Thoracic aorta (tissue), 2 donors: ENCODE data around the gene CNIH2. TPM values are rescaled to one million over a fixed set of nuclear protein-coding genes. Genes with fewer than 3 reads are reported as not detected.
"Not testable (repeated sequence)": the region's sequence is repeated elsewhere in the genome, so short reads cannot be mapped to it uniquely, and the experiment has no call there.

ENCODE experiments used
- ATAC-seq: fragments of 150-250 bp; one replicate; pipeline ENCODE4 v1.8.0; 2017; ENCODE audit warnings: low read depth; ENCODE audit not compliant: insufficient number of reproducible peaks, low FRiP score
- DNase-seq: peaks from one replicate; pipeline ENCODE4 v3.0.0-alpha.2; 2020; ENCODE audit warnings: low spot score
- H3K27ac ChIP-seq, 2 donors: fragments of 200-600 bp; sonication (generic); 1 replicate in 1 of 2; 2 replicates in 1 of 2; pipeline ENCODE4 v1.5.1; 2016; ENCODE audit warnings: mild to moderate bottlenecking in 2 of 2, moderate library complexity in 2 of 2
- H3K27me3 ChIP-seq: fragments of 200-600 bp; sonication (generic); replicated peaks from 2 replicates; pipeline ENCODE4 v1.6.0; 2016; ENCODE audit warnings: mild to moderate bottlenecking; ENCODE audit not compliant: insufficient read depth
- H3K36me3 ChIP-seq: fragments of 200-600 bp; sonication (generic); one replicate; pipeline ENCODE4 v1.5.1; 2016
- H3K4me1 ChIP-seq, 2 donors: fragments of 200-600 bp; sonication (generic); 1 replicate in 1 of 2; 2 replicates in 1 of 2; pipeline versions ENCODE4 v1.5.1 to v1.6.0; 2016; ENCODE audit warnings: low read depth in 2 of 2, mild to moderate bottlenecking in 1 of 2; ENCODE audit not compliant: control insufficient read depth in 1 of 2
- H3K4me3 ChIP-seq: fragments of 200-600 bp; sonication (generic); 2 replicates; pipeline ENCODE4 v1.5.1; 2016; ENCODE audit warnings: mild to moderate bottlenecking
- H3K9me3 ChIP-seq: fragments of 200-600 bp; sonication (generic); 2 replicates; pipeline ENCODE4 v1.5.1; 2016
- total RNA-seq, 2 donors: library from RNA; depleted of rRNA; stranded (reverse); fragments of >200 nt; gene quantifications; one replicate each; pipeline versions ENCODE4 v1.1.0 to v1.2.3, GENCODE V29; 2016
- TF ChIP-seq, protein P1 (sequence below): fragments of 200-600 bp; sonication (generic); IDR thresholded peaks from one replicate; pipeline ENCODE4 v1.5.1; 2019; ENCODE audit warnings: antibody characterized with exemption

The CNIH2 gene
- total RNA-seq, 2 donors from 2014 or later = not detected

GRCh38 chr11:66275984-66276612 lies 1.9 kb upstream of the CNIH2 start:
- no peak overlapping the region for H3K4me3 ChIP-seq
- no peaks in the 10 kb centered on the region for H3K9me3 ChIP-seq
- TF ChIP-seq, protein P1, sequence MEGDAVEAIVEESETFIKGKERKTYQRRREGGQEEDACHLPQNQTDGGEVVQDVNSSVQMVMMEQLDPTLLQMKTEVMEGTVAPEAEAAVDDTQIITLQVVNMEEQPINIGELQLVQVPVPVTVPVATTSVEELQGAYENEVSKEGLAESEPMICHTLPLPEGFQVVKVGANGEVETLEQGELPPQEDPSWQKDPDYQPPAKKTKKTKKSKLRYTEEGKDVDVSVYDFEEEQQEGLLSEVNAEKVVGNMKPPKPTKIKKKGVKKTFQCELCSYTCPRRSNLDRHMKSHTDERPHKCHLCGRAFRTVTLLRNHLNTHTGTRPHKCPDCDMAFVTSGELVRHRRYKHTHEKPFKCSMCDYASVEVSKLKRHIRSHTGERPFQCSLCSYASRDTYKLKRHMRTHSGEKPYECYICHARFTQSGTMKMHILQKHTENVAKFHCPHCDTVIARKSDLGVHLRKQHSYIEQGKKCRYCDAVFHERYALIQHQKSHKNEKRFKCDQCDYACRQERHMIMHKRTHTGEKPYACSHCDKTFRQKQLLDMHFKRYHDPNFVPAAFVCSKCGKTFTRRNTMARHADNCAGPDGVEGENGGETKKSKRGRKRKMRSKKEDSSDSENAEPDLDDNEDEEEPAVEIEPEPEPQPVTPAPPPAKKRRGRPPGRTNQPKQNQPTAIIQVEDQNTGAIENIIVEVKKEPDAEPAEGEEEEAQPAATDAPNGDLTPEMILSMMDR = no peak
- no peak for DNase-seq
- H3K36me3 ChIP-seq = peaks cover 48% of the 10 kb centered on the region
- H3K27ac ChIP-seq = no peak overlapping the region
- peaks cover 3 to 6% of the 10 kb centered on the region in 2 donors for H3K4me1 ChIP-seq
- ATAC-seq = no peak
- no peaks in the 10 kb centered on the region for H3K27me3 ChIP-seq

- H3K27ac ChIP-seq, DNase-seq, H3K4me1 ChIP-seq, H3K4me3 ChIP-seq, H3K27me3 ChIP-seq, H3K9me3 ChIP-seq, ATAC-seq: not testable (repeated sequence)
- H3K36me3 ChIP-seq = peaks cover 46% of the 10 kb centered on the region
Measured at GRCh38 chr11:66276619-66277018, 1.4 kb upstream of the CNIH2 start.

- H3K9me3 ChIP-seq, H3K4me3 ChIP-seq, ATAC-seq, H3K27ac ChIP-seq, H3K4me1 ChIP-seq, DNase-seq, H3K27me3 ChIP-seq: not testable (repeated sequence)
- H3K36me3 ChIP-seq = peaks cover 42% of the 10 kb centered on the region
Measured at GRCh38 chr11:66277064-66277463, 911 bp upstream of the CNIH2 start.

GRCh38 chr11:66278363-66279091 lies 552 bp downstream of the CNIH2 start:
- Histone ChIP-seq H3K4me1 (peaks cover 7 to 17% of the 10 kb centered on the region in 2 donors), H3K4me3 (peak overlapping the region; percentile 11), H3K27ac (no peak overlapping the region), H3K27me3 (no peaks in the 10 kb centered on the region), H3K36me3 (peaks cover 27% of the 10 kb centered on the region), H3K9me3 (no peaks in the 10 kb centered on the region)
- DNase-seq (no peak), ATAC-seq (no peak)
- TF ChIP-seq, protein P1 = no peak

- no peak overlapping the region for H3K4me3 ChIP-seq
- H3K4me1 ChIP-seq = peaks cover 7 to 17% of the 10 kb centered on the region in 2 donors
- ATAC-seq (no peak), DNase-seq (no peak)
- H3K27ac ChIP-seq = no peak overlapping the region
- H3K9me3 ChIP-seq = no peaks in the 10 kb centered on the region
- H3K36me3 ChIP-seq = peaks cover 20% of the 10 kb centered on the region
- H3K27me3 ChIP-seq = no peaks in the 10 kb centered on the region
- TF ChIP-seq, protein P1 = no peak
Measured at GRCh38 chr11:66279092-66279734, 1.2 kb downstream of the CNIH2 start.

- H3K4me3 ChIP-seq = no peak overlapping the region
- H3K9me3 ChIP-seq = no peaks in the 10 kb centered on the region
- peaks cover 12% of the 10 kb centered on the region for H3K36me3 ChIP-seq
- no peaks in the 10 kb centered on the region for H3K27me3 ChIP-seq
- peaks cover 7 to 21% of the 10 kb centered on the region in 2 donors for H3K4me1 ChIP-seq
- DNase-seq = no peak
- ATAC-seq = no peak
- TF ChIP-seq, protein P1 = no peak
- no peak overlapping the region for H3K27ac ChIP-seq
Measured at GRCh38 chr11:66280428-66280827, 2.5 kb downstream of the CNIH2 start.
